CD1c-positive myeloid dendritic cell (primary cell): ENCODE measurements around the gene ADAMTS8.

Source experiments
- DNase-seq: peaks from one replicate; pipeline ENCODE4 v3.0.0-alpha.2; 2016; ENCODE audit errors: extremely low spot score

Gene ADAMTS8

GRCh38 chr11:130462101-130462885, 33.9 kb upstream of the ADAMTS8 start:
- no peak for DNase-seq

- no peak for DNase-seq
Observed at GRCh38 chr11:130459521-130459920, 31.1 kb upstream of the ADAMTS8 start.

GRCh38 chr11:130458410-130458729, 30.0 kb upstream of the ADAMTS8 start:
- DNase-seq, result no peak

GRCh38 chr11:130457623-130458409, 29.4 kb upstream of the ADAMTS8 start:
- no peak for DNase-seq

GRCh38 chr11:130456286-130456685, 27.9 kb upstream of the ADAMTS8 start:
- no peak for DNase-seq

- DNase-seq, result no peak
Observed at GRCh38 chr11:130455483-130456127, 27.2 kb upstream of the ADAMTS8 start.

GRCh38 chr11:130454491-130455252, 26.3 kb upstream of the ADAMTS8 start:
- DNase-seq, result no peak

GRCh38 chr11:130452940-130453339, 24.5 kb upstream of the ADAMTS8 start:
- DNase-seq, result no peak

GRCh38 chr11:130452176-130452575, 23.8 kb upstream of the ADAMTS8 start:
- no peak for DNase-seq

- no peak for DNase-seq
Observed at GRCh38 chr11:130451231-130452019, 23.0 kb upstream of the ADAMTS8 start.

GRCh38 chr11:130449996-130450769, 21.8 kb upstream of the ADAMTS8 start:
- no peak for DNase-seq

- no peak for DNase-seq
Observed at GRCh38 chr11:130449310-130449990, 21.0 kb upstream of the ADAMTS8 start.

- peak; percentile 8 for DNase-seq
Observed at GRCh38 chr11:130448416-130449309, 20.3 kb upstream of the ADAMTS8 start, which contains the start of gene ADAMTS15. ADAMTS15 (plus strand) TSS chr11:130448645; CDS start chr11:130448974, 329 bp downstream.

GRCh38 chr11:130448039-130448415, 19.6 kb upstream of the ADAMTS8 start:
- DNase-seq, result no peak

GRCh38 chr11:130445788-130446187, 17.4 kb upstream of the ADAMTS8 start:
- no peak for DNase-seq

GRCh38 chr11:130442737-130443136, 14.3 kb upstream of the ADAMTS8 start:
- no peak for DNase-seq

- no peak for DNase-seq
Observed at GRCh38 chr11:130441719-130442118, 13.3 kb upstream of the ADAMTS8 start.

GRCh38 chr11:130439876-130440275, 11.5 kb upstream of the ADAMTS8 start:
- DNase-seq, result no peak

GRCh38 chr11:130439160-130439519, 10.7 kb upstream of the ADAMTS8 start:
- no peak for DNase-seq
